Lung microvascular endothelial cell (primary cell): Measurements from ENCODE around the gene PACRGL. TPM values are rescaled to one million over a fixed set of nuclear protein-coding genes. Genes with fewer than 3 reads are reported as not detected.
A peak's percentile ranks its signal among the peaks of the same experiment; 100 is the strongest.
"Not testable (repeated sequence)": the region's sequence is repeated elsewhere in the genome, so short reads cannot be mapped to it uniquely, and the experiment has no call there.

ENCODE experiments used
- DNase-seq, 2 donors: peaks; one replicate each; pipeline versions ENCODE4 v3.0.0 to v3.0.0-alpha.2; 2010; ENCODE audit warnings: low read depth in 2 of 2
- total RNA-seq: library from RNA; depleted of rRNA; stranded (reverse); fragments of >200 nt; gene quantifications from 2 replicates; pipeline ENCODE4 v1.2.1, GENCODE V29; 2014

PACRGL gene
- total RNA-seq, 1 donor from 2014 or later: 11.7 TPM

DNA sequence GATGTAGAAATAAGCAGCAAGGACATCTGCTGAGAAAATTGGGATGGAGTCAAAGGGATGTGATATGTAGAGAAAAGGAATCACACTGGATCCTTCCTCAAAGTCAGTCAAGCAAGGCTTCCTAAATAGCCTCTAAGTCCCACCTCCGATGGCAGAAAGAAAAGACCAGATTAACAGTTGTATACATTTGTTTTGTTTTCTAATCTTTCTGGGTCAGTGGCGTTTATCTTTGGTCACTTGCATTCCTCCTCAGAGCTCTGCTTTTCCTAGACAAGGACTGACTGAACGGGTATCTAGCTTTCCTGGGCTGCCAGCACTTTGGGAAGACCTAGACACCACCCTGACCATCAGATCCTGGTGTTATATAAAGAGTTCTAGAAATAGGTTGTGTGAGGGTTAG lies 23.2 kb downstream of the PACRGL start:
- DNase-seq: no peak

DNA sequence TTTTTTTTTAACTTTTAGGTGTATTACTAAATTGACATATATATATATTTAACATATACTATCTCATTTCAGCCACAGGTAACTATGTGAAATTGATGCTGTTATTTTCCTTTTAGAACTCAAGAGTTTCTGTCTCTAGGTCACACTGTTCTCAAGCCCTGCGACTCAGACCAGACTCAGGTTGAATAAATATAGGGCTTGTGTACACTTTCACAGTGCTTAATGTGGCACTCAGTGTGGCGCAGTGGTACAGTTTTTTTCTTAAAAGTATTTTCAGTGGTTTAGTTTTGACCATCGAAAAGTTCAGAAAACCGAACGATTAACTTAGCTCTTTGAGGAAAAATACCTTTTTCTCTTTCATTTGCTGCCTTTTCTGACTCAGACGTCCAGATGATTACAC lies 24.7 kb downstream of the PACRGL start:
- DNase-seq: no peak

DNA sequence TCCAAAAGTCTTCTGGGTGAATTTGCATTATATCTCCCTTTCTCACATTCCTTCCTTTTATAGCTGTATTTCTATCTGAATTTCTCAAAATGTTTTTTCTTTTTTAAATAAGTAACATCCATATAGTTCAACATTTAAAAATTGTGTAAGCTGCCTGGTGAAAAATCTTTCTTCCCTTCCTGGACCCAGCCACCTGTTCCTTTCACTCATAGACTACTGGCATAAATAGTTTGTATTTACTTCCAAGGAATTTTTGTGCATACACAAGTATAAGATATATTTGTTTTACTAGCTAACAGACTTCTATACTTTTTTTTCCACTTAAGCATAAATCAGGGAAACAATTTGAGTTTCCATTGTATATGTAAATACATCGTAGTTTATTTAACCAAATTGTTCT lies 35.7 kb downstream of the PACRGL start:
- no peak for DNase-seq

DNA sequence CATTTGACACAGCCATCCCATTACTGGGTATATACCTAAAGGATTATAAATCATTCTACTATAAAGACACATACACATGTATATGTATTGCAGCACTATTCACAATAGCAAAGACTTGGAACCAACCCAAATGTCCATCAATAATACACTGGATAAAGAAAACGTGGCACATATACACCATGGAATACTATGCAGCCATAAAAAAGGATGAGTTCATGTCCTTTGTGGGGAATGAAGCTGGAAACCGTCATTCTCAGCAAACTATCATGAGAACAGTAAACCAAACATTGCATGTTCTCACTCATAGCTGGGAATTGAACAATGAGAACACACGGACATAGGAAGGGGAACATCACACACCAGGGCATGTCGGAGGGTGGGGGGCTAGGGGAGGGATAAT lies 45.7 kb downstream of the PACRGL start:
- DNase-seq: not testable (repeated sequence)

DNA sequence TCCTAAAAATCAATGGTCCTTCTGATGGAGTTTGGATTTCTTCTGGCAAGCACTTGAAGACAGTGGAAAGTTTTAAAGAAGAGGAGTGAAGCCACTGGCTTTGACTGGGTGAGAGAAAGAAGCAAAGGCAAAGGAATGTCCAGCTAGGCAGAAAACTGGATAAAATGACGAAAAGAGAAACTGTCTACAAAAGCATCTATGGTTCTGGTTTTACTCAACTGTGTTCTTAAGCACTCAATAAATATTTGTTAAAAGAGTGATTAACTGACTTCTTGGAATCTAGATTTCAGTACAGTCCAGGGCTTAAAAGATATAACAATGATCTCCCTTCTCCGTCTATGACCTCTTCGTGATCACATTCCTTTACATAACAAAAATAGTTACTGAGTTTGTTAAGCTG lies 52.4 kb downstream of the PACRGL start:
- DNase-seq: no peak

DNA sequence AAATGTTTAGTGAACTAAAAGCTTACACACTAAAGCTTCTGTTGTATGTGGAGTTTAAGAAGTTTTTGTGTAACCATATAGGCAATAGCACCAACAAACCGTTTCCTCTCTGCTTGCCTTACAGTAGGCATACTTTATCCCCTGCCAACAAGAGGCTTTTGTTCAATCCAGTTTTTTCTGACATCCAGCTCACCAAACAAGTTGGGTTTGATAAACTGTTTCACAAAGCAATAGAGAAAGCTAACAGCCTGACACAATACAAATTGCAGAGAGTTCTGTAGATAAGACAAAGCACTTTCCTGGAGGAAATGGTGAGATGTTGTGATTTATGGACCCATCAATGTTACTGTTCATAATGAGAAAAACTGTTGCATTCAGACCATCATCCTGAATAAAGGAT lies 53.8 kb downstream of the PACRGL start:
- DNase-seq: no peak

DNA sequence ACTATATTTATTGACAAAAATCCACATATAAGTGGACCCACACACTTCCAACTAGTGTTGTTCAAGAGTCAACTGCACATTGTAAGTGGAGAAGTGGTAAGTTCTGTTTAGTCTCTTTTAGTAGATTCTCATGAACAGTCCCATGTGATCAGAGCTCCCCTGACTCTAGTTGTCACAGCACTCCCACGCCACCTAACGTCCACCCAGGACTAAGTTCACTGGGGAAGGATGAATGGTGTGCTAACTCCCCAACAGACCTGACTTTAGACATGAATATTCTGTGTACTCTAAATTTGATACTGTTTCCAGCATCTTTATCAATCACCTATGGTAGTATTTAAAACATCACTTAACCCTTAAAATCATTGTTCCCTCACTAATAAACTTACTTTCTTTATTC lies 59.8 kb downstream of the PACRGL start:
- DNase-seq: no peak

DNA sequence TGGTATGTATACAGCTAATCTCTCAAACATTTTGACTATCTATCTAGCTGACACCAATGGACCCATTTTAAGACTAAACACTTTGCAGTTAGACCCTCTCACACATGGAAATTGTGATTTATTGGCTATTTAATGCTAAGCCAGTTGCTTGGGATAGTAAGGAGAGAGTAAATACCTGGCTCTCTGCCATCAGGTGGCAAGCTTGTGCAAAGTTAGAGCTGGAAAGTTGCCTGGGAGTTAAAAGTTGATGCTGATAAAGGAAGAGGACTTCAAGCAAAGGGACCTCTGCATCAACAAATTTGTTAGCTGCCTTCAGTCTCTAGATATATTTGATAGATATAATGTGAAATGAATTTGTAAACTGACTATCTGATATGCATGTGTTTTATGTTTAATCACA lies 61.1 kb downstream of the PACRGL start:
- no peak for DNase-seq

DNA sequence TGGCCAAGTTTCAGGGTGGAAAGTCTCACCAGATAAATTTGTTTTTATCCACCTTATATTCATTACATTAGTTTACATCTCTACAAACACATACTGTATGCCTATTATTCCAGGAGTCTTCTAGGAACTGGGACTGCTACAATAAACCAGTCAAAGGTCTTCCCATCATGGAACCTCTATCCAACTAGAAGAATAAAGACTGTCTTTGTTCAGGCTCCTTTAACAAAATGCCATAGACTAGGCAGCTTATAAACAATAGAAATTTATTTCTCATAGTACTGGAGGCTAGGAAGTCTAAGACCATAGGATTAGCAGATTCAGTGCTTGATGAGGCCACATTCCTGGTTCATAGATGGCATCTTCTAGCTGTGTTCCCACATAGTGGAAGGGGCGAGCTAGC lies 61.6 kb downstream of the PACRGL start:
- no peak for DNase-seq

DNA sequence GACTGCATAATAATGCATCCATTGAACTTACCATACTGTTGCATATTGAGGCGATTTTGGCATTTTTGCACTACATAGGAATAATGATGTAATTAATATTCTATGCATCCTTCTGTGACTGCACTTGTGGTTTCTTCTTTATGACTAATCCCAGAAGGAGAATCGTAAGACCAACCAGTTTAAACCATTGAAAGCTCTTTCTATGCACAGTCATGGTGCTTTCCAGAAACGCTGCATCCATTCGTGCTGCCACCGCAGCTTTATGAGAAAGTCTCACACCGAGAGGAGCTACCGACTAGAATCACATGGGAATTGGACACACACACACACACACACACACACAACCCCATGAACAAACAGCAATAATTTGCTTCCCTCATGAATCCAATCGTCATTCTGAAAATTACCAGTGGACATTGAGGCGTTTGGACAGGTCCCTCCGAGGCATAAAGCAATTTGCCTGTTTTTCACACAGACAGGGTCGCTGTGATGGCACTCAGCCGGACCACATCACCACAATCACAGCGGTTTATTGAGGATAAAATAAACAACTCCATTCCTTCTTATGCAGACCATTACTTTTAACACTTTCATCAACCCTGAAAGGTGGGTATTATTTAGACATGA lies 64.2 kb downstream of the PACRGL start:
- DNase-seq: no peak

DNA sequence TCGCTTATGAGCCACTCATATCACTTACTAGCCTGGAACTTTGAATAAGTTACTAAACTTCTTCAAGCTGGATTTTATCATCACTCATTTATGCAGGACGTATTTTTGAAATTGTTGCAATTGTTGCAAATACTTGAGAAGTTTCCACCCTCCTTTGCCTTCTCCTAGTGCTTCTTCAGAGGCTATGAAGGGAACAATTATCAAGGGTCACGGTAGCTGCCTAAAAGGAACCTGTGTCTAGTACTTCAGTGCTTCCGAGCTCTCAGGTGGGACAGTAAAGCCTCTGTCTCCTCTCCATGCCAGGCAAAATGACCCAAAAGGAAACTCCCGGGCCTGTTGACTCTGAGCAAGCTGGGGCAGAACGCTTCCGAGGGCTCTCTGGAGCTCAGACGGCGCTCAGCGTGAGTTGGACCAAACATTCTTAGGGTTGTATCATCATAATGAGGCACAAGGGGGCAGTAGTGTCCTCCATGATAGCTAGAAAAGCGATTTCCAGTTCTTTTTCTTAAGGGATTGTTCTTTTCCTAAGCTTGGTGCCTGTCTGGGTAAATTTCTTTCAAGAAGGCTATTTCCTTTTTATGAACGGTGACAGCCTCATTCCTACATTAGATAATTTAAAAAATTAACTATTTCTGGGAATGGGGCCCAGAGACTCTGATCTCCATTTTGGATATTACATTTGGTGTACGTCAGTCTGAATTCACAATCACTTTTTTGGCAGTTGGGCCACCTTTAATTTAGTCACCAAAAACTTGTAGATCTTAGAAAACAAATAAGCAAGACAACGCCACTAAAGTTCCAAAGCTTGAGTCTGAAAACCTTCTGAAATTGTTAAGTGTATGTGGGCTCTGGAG lies 73.1 kb downstream of the PACRGL start:
- DNase-seq: peak; percentile 62 to 81

DNA sequence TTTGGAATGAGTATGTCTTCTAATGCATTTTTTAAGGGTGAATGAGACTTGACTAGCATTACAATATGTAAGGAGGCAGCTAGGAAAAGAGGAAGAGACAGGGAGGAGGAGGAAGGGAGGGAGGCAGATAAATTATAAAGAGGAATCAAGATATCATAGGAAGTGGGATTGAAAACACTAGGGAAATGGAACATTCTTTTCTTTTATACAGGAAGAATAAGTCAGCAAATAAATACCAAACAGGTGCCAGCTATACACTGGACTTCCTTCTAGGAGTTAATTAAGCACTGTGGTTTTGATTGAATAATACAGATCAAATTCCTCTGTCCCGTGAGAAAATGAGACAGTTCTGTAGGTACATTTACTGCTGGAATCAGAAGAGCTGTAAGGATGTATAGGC lies 78.6 kb downstream of the PACRGL start:
- peak; percentile 3 to 60 for DNase-seq

DNA sequence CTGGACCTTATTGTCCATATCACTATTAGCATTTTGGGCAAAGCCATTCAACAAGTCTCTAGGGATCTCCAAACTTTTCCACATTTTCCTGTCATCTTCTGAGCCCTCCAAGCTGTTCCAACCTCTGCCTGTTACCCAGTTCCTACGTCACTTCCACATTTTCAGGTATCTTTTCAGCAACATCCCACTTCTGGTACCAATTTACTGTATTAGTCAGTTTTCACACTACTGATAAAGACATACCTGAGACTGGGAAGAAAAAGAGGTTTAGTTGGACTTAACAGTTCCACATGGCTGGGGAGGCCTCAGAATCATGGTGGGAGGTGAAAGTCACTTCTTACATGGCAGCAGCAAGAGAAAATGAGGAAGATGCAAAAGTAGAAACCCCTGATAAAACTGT lies 82.9 kb downstream of the PACRGL start:
- not testable (repeated sequence) for DNase-seq

DNA sequence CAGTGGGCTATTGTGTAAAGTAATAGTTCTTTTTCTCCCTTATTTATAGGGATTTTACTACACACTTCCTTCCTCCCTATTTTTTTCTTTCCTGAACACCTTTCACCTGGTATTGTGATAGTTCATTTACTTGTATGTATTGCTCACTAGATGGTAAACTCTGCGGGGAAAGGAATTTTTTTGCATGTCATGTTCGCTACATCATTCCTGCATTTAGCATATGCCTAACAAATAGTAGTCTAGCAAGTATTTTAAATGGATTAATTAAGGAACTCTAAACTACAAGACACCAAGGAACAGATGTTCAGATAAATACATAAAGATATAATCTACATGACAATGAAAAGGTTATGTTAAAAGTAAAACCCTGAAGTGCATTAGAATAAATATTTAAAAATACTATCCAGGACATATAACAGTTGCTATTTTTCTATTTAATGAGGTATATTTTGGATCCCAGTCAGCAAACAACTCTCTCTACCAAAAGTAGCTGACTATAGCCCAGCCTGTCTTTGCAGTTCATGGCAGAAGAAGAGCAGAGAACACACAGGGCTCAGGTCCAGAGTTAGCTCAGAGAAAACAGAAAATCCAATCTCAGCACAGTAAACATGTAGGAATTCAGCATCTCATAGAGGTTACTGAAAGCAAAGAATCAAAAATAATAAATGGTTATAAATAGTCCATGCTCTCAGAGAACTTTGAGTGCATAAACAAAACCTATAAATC lies 87.8 kb downstream of the PACRGL start:
- DNase-seq: no peak
